OCI-LY3 (cell line): ENCODE results near the gene RIPOR1.

Source experiments
- H2AFZ ChIP-seq: fragments of 200-600, 300-600 bp; shearing (Covaris generic); 2 replicates; pipeline ENCODE4 v1.6.0; 2014; ENCODE audit warnings: antibody characterized with exemption, low read depth, low read length
- H3K27ac ChIP-seq: fragments of 200-600, 300-600 bp; sonication (generic); 2 replicates; pipeline ENCODE4 v1.5.1; 2014; ENCODE audit warnings: mild to moderate bottlenecking, low read length, moderate library complexity, mixed read lengths
- H3K27me3 ChIP-seq: fragments of 200-600, 300-600 bp; sonication (generic); 2 replicates; pipeline ENCODE4 v1.6.1; 2014; ENCODE audit warnings: low read depth, low read length, mixed read lengths
- H3K36me3 ChIP-seq: fragments of 200-600, 300-600 bp; sonication (generic); replicated peaks from 2 replicates; pipeline ENCODE3; 2014; ENCODE audit warnings: low read depth, low read length, mixed read lengths
- H3K4me1 ChIP-seq: fragments of 300-600, 200-600 bp; sonication (generic); 2 replicates; pipeline ENCODE4 v1.6.1; 2014; ENCODE audit warnings: low read length, mixed read lengths
- H3K4me2 ChIP-seq: fragments of 200-600, 300-600 bp; sonication (generic); 2 replicates; pipeline ENCODE4 v1.6.1; 2014; ENCODE audit warnings: low read length, mixed read lengths
- H3K4me3 ChIP-seq: fragments of 300-600, 200-600 bp; sonication (generic); 2 replicates; pipeline ENCODE4 v1.5.1; 2014; ENCODE audit warnings: antibody characterized with exemption, mild to moderate bottlenecking, low read length, moderate library complexity
- H3K79me2 ChIP-seq: fragments of 300-600, 200-600 bp; shearing (Covaris generic); 2 replicates; pipeline ENCODE4 v1.6.1; 2014; ENCODE audit warnings: mild to moderate bottlenecking, low read length, mixed read lengths
- H3K9ac ChIP-seq: fragments of 300-600, 200-600 bp; shearing (Covaris generic); 2 replicates; pipeline ENCODE4 v1.6.0; 2014; ENCODE audit warnings: mild to moderate bottlenecking, low read length, moderate library complexity
- H3K9me3 ChIP-seq: fragments of 200-600, 300-600 bp; shearing (Covaris generic); 2 replicates; pipeline ENCODE4 v1.6.1; 2014; ENCODE audit warnings: low read length, mixed read lengths; ENCODE audit not compliant: insufficient read depth
- H4K20me1 ChIP-seq: fragments of 200-600, 300-600 bp; sonication (generic); 2 replicates; pipeline ENCODE4 v1.6.1; 2016; ENCODE audit warnings: low read length, mixed read lengths; ENCODE audit not compliant: insufficient read depth
- EZH2phosphoT487 ChIP-seq: fragments of 200-600 bp; shearing (Covaris generic); IDR thresholded peaks from 2 replicates; pipeline ENCODE4 v1.6.1; 2018; ENCODE audit warnings: antibody characterized with exemption, mixed run types, low read depth
- TF ChIP-seq, protein P1 (sequence below): fragments of 200-600, 300-600 bp; sonication (generic); IDR thresholded peaks from 2 replicates; pipeline ENCODE4 v1.5.1; 2014; ENCODE audit warnings: antibody characterized with exemption, low read length, low read depth

Gene RIPOR1

DNA sequence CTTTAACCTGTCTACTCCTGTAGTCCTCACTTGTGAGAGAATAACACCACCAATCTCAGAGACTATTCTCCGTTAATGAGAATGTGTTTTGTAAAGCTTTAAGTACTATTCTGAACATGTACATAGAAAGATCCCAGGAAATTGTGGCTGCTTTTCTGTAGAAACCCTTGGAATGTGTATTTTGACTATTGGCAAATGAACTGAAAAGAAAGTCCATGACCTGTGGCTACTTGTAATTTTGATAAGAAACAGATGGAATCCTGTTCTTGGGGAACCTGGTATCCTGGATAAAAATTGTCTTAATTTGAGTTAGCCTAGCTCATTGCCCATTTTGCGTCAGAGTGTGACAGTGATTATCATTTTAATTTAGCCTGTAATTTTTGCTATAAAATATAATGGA, 42.8 kb downstream of the RIPOR1 start:
- H3K9me3 ChIP-seq: no peaks in the 10 kb centered on the region
- H3K4me2 ChIP-seq: no peak overlapping the region
- H3K27ac ChIP-seq: no peak overlapping the region
- no peak overlapping the region for H3K9ac ChIP-seq
- 0 out of 2 replicates have a peak, but pooled peaks cover 5% of the 10 kb centered on the region for H4K20me1 ChIP-seq
- peaks cover 8% of the 10 kb centered on the region for H3K4me1 ChIP-seq
- no peak overlapping the region for H3K4me3 ChIP-seq
- TF ChIP-seq, protein P1, sequence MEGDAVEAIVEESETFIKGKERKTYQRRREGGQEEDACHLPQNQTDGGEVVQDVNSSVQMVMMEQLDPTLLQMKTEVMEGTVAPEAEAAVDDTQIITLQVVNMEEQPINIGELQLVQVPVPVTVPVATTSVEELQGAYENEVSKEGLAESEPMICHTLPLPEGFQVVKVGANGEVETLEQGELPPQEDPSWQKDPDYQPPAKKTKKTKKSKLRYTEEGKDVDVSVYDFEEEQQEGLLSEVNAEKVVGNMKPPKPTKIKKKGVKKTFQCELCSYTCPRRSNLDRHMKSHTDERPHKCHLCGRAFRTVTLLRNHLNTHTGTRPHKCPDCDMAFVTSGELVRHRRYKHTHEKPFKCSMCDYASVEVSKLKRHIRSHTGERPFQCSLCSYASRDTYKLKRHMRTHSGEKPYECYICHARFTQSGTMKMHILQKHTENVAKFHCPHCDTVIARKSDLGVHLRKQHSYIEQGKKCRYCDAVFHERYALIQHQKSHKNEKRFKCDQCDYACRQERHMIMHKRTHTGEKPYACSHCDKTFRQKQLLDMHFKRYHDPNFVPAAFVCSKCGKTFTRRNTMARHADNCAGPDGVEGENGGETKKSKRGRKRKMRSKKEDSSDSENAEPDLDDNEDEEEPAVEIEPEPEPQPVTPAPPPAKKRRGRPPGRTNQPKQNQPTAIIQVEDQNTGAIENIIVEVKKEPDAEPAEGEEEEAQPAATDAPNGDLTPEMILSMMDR: no peak
- H2AFZ ChIP-seq: no peak overlapping the region
- peaks cover 30% of the 10 kb centered on the region for H3K36me3 ChIP-seq
- peaks cover 91% of the 10 kb centered on the region for H3K79me2 ChIP-seq
- H3K27me3 ChIP-seq: no peaks in the 10 kb centered on the region

DNA sequence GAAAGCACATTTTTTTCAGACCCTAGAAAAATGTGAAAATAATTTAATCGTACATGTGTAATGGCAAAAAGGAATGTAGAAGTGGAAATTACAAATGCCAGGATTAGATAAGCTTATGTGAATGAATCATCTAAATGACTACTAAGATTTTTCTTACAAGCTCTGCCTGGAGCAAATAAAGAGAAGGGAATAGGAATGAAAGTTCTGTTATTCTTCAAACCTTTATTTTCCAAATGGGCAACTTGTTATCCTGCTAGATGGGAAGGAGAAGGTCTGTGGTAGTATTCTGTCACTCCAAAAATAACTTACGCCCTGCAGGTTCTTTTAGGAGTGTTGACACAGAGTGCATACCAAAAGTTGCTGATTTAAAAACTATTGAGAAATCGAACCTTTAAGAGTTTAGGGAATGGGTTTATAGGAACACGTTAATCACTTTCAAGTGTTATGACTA, 43.4 kb downstream of the RIPOR1 start:
- no peak overlapping the region for H2AFZ ChIP-seq
- peaks cover 91% of the 10 kb centered on the region for H3K79me2 ChIP-seq
- H3K36me3 ChIP-seq: peaks cover 33% of the 10 kb centered on the region
- H3K27me3 ChIP-seq: no peaks in the 10 kb centered on the region
- no peak overlapping the region for H3K4me3 ChIP-seq
- no peaks in the 10 kb centered on the region for H3K9me3 ChIP-seq
- 0 out of 2 replicates have a peak, but pooled peaks cover 3% of the 10 kb centered on the region for H4K20me1 ChIP-seq
- H3K4me2 ChIP-seq: no peak overlapping the region
- H3K4me1 ChIP-seq: peaks cover 2% of the 10 kb centered on the region
- H3K27ac ChIP-seq: no peak overlapping the region
- TF ChIP-seq EZH2phosphoT487: no peak
- TF ChIP-seq, protein P1: no peak
- no peak overlapping the region for H3K9ac ChIP-seq

DNA sequence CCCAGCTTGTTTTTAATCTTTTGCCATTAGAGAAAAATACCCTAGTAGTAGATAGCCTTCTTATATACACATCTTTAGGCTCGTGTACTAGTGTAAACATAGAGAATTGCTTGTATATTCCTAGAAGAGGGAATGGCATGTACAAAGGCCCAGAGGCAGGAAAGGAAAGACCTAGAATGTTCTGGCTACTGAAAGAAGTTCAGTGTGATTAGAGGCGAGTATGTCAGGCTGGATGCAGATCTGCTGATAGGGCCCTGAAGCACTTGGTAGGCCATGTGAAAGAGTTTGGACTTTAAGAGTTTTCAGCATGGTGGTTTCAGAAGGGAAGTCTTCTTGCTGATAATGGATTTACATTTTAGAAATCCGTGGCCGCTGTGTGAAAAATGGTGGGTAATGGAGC, 51.1 kb downstream of the RIPOR1 start:
- Histone ChIP-seq H3K4me3 (no peak overlapping the region), H3K9ac (no peak overlapping the region), H4K20me1 (no peaks in the 10 kb centered on the region; the same call in 1 of the 2 replicates), H3K79me2 (peaks cover 87% of the 10 kb centered on the region), H3K36me3 (peaks cover 14% of the 10 kb centered on the region), H3K27me3 (no peaks in the 10 kb centered on the region), H3K27ac (no peak overlapping the region), H3K4me2 (no peak overlapping the region), H2AFZ (no peak overlapping the region), H3K9me3 (no peaks in the 10 kb centered on the region), H3K4me1 (no peaks in the 10 kb centered on the region)
- TF ChIP-seq EZH2phosphoT487: no peak
- TF ChIP-seq, protein P1: no peak

DNA sequence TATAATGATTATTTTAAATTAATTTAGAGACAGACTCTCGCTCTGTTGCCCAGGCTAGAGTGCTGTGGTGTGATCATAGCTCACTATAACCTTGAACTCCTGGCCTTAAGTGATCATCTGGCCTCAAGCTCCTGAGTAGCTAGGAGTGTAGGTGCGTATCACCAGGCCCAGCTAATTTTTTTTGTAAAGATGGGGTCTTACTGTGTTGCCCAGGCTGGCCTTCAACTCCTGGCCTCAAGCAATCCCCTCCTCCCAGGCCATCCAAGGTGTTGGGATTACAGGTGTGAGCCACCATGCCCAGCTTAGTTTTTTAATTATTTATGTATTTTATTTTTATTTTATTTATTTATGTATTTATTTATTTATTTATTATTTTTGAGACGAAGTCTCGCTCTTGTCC, 51.6 kb downstream of the RIPOR1 start:
- Histone ChIP-seq H3K4me3 (no peak overlapping the region), H4K20me1 (no peaks in the 10 kb centered on the region; the same call in 1 of the 2 replicates), H3K36me3 (peaks cover 9% of the 10 kb centered on the region), H3K27ac (no peak overlapping the region), H3K4me1 (no peaks in the 10 kb centered on the region), H3K9ac (no peak overlapping the region), H3K9me3 (no peaks in the 10 kb centered on the region), H2AFZ (no peak overlapping the region), H3K79me2 (peaks cover 87% of the 10 kb centered on the region), H3K4me2 (no peak overlapping the region), H3K27me3 (no peaks in the 10 kb centered on the region)
- TF ChIP-seq, protein P1: no peak
- no peak for TF ChIP-seq EZH2phosphoT487
